DMS79 treated with DMSO at 0.1 percent for 48 hours (cell line): ENCODE results near the gene MOB3B.
A peak's percentile ranks its signal among the peaks of the same experiment; 100 is the strongest.

ENCODE experiments used
- DNase-seq: peaks from one replicate; lab custom pipeline; 2025; lab: John Stamatoyannopoulos, UW

The MOB3B gene

GRCh38 chr9:27540502-27540901, 10.9 kb upstream of the MOB3B start:
- DNase-seq = no peak

GRCh38 chr9:27539479-27540441, 10.1 kb upstream of the MOB3B start:
- no peak for DNase-seq

GRCh38 chr9:27538647-27539046, 9.0 kb upstream of the MOB3B start:
- no peak for DNase-seq

GRCh38 chr9:27537756-27538155, 8.1 kb upstream of the MOB3B start:
- DNase-seq = no peak

- peak; percentile 47 for DNase-seq
These were observed 7.4 kb upstream of the MOB3B start for GRCh38 chr9:27537027-27537435.

GRCh38 chr9:27536168-27536567, 6.6 kb upstream of the MOB3B start:
- DNase-seq = no peak

GRCh38 chr9:27535701-27536118, 6.1 kb upstream of the MOB3B start:
- DNase-seq = no peak

GRCh38 chr9:27534658-27535209, 5.1 kb upstream of the MOB3B start:
- no peak for DNase-seq

GRCh38 chr9:27534131-27534530, 4.5 kb upstream of the MOB3B start:
- no peak for DNase-seq

GRCh38 chr9:27533311-27533710, 3.7 kb upstream of the MOB3B start:
- DNase-seq = no peak

- DNase-seq = no peak
These were observed 2.4 kb upstream of the MOB3B start for GRCh38 chr9:27532046-27532445.

GRCh38 chr9:27530915-27531755, 1.5 kb upstream of the MOB3B start:
- no peak for DNase-seq

- DNase-seq = no peak
These were observed 713 bp downstream of the MOB3B start for GRCh38 chr9:27528886-27529315.

GRCh38 chr9:27528076-27528885, 1.3 kb downstream of the MOB3B start:
- no peak for DNase-seq

- no peak for DNase-seq
These were observed 1.9 kb downstream of the MOB3B start for GRCh38 chr9:27527702-27528075.

- no peak for DNase-seq
These were observed 5.4 kb downstream of the MOB3B start, which contains the start of gene IFNK for GRCh38 chr9:27524236-27524635. Gene IFNK, plus strand, starts transcription at chr9:27524290. Its CDS starts 47 bp downstream, at chr9:27524337.

- DNase-seq = no peak
These were observed 6.5 kb downstream of the MOB3B start for GRCh38 chr9:27523141-27523540.

GRCh38 chr9:27520986-27521385, 8.6 kb downstream of the MOB3B start:
- no peak for DNase-seq

- no peak for DNase-seq
These were observed 9.8 kb downstream of the MOB3B start for GRCh38 chr9:27519466-27520465.

GRCh38 chr9:27518809-27519208, 10.8 kb downstream of the MOB3B start:
- no peak for DNase-seq
